Measurements from ENCODE around the gene TGIF1.
"Not testable (repeated sequence)": the region's sequence is repeated elsewhere in the genome, so short reads cannot be mapped to it uniquely, and the experiment has no call there.

The TGIF1 gene

DNA sequence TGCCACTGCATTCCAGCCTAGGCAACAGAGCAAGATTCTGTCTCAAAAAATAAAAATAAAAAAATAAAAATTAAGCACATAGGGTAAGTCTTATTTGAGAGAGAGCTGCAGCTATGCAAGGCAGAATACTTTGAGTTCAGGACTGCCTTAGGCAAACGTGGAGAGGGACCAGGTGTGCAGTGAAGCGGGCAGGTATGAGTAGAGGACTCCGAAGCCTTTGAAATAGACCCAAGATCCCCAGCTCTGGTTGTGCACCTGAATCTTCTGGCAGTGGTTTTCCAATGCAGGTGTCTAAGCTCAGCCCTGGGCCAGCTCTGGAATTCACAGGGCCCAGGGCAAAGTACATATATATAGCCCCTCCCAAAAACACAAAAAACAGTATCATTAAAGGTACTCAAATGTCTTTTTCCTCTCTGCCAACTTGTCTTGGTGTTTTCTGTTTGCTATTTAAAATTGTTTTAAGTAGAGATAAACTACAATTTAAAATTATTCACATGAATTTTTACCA, 21.2 kb downstream of the TGIF1 start:
- no peaks in the 10 kb centered on the region for H3K36me3 ChIP-seq (ENCODE audit: control insufficient read depth, insufficient read depth, low read length)
- H3K27me3 ChIP-seq (ENCODE audit: control insufficient read depth, insufficient read depth, low read length) = no peaks in the 10 kb centered on the region
- no peak overlapping the region for H3K27ac ChIP-seq (ENCODE audit: low read depth, low read length)
- no peak overlapping the region for H3K9ac ChIP-seq (ENCODE audit: low read depth, low read length)
- no peak overlapping the region for H3K4me3 ChIP-seq (ENCODE audit: low read depth, low read length)
- H3K9me3 ChIP-seq (ENCODE audit: control insufficient read depth, insufficient read depth, low read length) = no peaks in the 10 kb centered on the region
- H3K4me1 ChIP-seq (ENCODE audit: control insufficient read depth, insufficient read depth, low read length) = peaks cover 18% of the 10 kb centered on the region

DNA sequence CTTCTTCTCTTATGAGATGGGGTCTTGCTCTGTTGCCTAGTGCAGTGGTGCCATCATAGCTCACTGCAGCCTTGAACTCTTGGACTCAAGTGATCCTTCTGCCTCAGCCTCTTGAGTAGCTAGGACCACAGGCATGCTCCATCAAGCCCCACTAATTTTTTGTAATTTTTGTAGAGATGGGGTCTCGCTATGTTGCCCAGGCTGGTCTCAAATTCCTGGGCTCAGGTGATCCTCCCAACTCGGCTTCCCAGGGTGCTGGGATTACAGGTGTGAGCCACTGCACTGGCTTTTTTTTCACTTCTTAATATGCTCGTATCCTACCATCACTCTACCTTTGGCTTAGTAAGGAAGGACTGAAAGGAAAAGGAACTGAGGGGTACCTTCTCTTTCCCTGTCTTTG, 22.1 kb downstream of the TGIF1 start:
- H3K9ac ChIP-seq (ENCODE audit: low read depth, low read length); H3K36me3 ChIP-seq (ENCODE audit: control insufficient read depth, insufficient read depth, low read length); H3K27me3 ChIP-seq (ENCODE audit: control insufficient read depth, insufficient read depth, low read length); H3K4me1 ChIP-seq (ENCODE audit: control insufficient read depth, insufficient read depth, low read length); H3K9me3 ChIP-seq (ENCODE audit: control insufficient read depth, insufficient read depth, low read length); H3K4me3 ChIP-seq (ENCODE audit: low read depth, low read length); H3K27ac ChIP-seq (ENCODE audit: low read depth, low read length): not testable (repeated sequence)

DNA sequence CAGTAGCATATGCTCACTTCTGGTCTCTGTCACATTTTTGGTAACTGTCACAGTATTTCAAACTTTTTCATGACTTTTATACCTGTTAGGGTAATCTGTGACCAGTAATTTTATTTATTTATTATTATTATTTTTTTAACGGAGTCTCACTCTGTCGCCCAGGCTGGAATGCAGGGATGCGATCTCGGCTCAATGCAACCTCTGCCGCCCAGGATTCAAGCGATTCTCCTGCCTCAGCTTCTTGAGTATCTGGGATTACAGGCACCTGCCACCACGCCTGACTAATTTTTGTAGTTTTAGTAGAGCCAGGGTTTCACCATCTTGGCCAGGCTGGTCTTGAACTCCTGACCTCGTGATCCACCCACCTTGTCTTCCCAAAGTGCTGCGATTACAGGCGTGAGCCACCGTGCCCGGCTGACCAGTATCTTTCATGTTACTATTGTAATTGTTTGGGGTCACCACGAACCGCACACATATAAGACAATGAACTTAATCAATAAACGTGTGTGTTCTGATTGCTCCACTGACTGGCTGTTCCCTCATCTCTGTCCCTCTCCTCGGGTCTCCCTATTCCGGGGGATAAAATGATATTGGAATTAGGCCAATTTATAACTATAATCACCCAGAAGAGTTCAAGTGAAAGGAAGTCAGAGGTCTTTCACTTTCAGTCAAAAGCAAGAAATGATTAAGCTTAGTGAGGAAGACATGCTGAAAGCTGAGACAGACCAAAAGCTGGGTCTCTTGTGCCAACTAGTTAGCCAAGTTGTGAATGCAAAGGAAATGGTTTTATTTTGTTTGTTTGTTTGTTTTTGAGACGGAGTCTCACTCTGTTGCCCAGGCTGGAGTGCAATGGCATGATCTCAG, 22.9 kb downstream of the TGIF1 start:
- H3K4me1 ChIP-seq (ENCODE audit: control insufficient read depth, insufficient read depth, low read length) = peaks cover 7% of the 10 kb centered on the region
- H3K27ac ChIP-seq (ENCODE audit: low read depth, low read length) = no peak overlapping the region
- no peak overlapping the region for H3K4me3 ChIP-seq (ENCODE audit: low read depth, low read length)
- H3K27me3 ChIP-seq (ENCODE audit: control insufficient read depth, insufficient read depth, low read length) = no peaks in the 10 kb centered on the region
- no peak overlapping the region for H3K9ac ChIP-seq (ENCODE audit: low read depth, low read length)
- H3K9me3 ChIP-seq (ENCODE audit: control insufficient read depth, insufficient read depth, low read length) = no peaks in the 10 kb centered on the region
- no peaks in the 10 kb centered on the region for H3K36me3 ChIP-seq (ENCODE audit: control insufficient read depth, insufficient read depth, low read length)

DNA sequence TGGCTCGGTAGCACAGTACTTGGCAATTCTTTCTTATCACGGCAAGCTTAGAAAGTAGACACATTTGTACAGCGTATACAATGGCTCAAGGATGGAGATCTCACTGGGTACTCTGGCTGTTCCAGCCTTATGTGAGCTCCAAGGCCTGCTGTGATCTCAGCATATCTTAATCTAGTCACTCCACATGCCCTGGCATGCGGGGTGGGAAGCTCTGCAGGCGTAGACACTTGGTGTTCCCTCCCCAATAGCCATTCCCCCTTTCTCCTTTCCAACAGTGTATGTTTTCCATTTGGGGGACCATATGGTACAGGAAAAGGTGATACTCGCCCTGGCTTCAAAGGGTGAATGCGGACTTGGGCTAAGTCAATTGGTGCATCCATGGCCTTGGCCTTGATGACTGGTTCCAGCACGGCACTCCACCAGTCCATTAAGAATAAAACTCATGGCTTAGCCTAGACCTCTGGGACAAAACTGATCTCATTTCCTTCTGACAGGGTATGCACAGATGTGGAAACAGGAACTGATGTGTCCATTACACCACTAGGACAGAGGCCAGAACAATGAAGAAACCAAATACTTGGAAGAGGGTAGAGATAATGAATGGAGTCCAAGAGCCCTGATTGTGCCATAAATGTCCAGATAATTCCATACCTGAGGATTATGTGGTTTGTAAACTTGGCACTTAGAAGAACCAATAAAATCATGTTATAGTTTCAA, 28.4 kb downstream of the TGIF1 start:
- Histone ChIP-seq H3K36me3 (ENCODE audit: control insufficient read depth, insufficient read depth, low read length) (no peaks in the 10 kb centered on the region), H3K4me1 (ENCODE audit: control insufficient read depth, insufficient read depth, low read length) (peaks cover 16% of the 10 kb centered on the region), H3K27ac (ENCODE audit: low read depth, low read length) (no peak overlapping the region)

DNA sequence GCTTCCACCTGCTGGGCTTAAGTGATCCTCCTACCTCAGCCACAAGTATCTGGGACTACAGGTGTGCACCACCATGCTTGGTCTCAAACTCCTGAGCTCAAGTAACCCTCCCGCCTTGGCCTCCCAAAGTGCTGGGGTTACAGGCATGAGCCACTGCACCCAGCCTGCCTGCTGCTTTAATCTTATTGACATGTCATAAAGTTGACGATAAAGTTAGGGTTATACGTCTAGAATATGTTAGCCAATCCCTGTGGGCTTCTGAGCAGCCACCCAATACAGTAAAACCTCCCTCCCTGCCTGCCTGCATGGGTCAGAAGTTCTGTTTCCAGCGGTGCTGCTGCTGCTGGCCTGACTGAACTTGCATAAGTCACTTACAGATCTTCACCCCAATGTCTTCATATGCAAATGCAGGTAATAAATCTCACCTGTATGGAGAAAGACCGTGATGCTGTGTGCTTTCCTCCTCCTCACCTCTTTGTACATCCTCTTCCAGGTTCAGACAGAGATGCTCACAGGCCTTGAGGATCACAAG, 30.1 kb downstream of the TGIF1 start:
- Histone ChIP-seq H3K4me3 (ENCODE audit: low read depth, low read length) (no peak overlapping the region), H3K27ac (ENCODE audit: low read depth, low read length) (no peak overlapping the region), H3K36me3 (ENCODE audit: control insufficient read depth, insufficient read depth, low read length) (no peaks in the 10 kb centered on the region), H3K4me1 (ENCODE audit: control insufficient read depth, insufficient read depth, low read length) (peaks cover 16% of the 10 kb centered on the region), H3K27me3 (ENCODE audit: control insufficient read depth, insufficient read depth, low read length) (no peaks in the 10 kb centered on the region), H3K9me3 (ENCODE audit: control insufficient read depth, insufficient read depth, low read length) (no peaks in the 10 kb centered on the region), H3K9ac (ENCODE audit: low read depth, low read length) (no peak overlapping the region)

More for the DNA sequence above, 28.4 kb downstream of the TGIF1 start:
- Histone ChIP-seq H3K27me3 (ENCODE audit: control insufficient read depth, insufficient read depth, low read length) (no peaks in the 10 kb centered on the region), H3K9ac (ENCODE audit: low read depth, low read length) (no peak overlapping the region), H3K9me3 (ENCODE audit: control insufficient read depth, insufficient read depth, low read length) (no peaks in the 10 kb centered on the region), H3K4me3 (ENCODE audit: low read depth, low read length) (no peak overlapping the region)

DNA sequence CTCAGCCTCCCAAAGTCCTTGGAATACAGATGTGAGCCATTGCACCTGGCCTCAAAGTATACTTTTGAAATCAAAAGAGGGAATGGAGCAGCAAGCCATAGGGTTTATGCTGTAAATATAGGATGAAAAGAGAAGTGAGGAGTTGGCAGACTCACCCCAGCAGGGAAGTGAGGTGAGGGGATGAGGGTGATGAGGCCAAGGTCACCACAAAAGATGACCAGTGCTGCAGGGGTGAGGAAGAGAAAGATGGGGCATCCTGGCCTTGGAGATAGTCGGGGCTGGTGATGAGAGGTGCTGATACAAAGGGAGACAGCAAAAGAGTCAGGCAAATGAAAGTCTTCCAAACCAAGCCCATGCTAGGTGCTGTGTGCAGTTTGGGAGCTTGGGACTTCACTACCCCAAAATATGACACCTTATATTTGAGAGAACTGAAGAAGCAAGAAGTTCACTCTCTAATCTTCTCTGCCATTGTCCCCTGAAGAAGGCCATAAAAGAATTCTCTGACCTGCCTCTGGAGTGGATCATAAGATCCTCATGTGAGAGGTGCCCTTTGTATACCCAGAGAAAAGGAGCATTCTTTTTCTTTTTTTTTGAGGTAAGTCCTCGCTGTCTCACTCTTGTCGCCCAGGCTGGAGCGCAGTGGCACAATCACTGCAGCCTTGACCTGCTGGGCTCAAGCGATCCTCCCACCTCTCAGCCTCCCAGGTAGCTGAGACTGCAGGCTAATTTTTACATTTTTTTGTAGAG, 31.0 kb downstream of the TGIF1 start:
- H3K27me3 ChIP-seq (ENCODE audit: control insufficient read depth, insufficient read depth, low read length) = no peaks in the 10 kb centered on the region

DNA sequence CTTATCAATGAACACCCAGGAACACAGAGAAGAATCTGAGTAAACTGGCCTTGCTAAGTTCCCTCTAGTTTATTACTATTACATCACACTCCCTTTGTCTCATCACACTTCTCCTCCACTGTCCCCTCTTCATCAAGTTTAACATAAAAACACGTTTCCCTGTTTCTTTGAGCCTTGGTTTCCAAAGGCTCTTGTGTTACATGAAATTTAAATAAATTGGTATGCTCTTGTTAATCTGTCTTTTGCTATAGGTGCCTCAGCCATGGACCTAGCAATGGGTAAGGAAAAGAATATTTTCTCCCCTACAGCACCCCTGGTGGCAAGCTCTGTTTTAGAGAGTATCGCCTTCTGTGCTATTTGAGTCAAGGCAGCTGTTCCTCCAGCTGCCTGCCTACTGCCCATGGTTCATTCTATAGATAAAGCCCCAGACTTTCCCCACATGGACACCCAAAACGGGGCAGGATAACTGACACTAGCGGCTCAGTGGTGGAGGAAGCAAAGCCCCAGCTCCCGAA, 31.8 kb downstream of the TGIF1 start:
- peaks cover 16% of the 10 kb centered on the region for H3K4me1 ChIP-seq (ENCODE audit: control insufficient read depth, insufficient read depth, low read length)
- peak overlapping the region; percentile 15 for H3K27ac ChIP-seq (ENCODE audit: low read depth, low read length)
- H3K4me3 ChIP-seq (ENCODE audit: low read depth, low read length) = no peak overlapping the region
- H3K9ac ChIP-seq (ENCODE audit: low read depth, low read length) = no peak overlapping the region
- no peaks in the 10 kb centered on the region for H3K9me3 ChIP-seq (ENCODE audit: control insufficient read depth, insufficient read depth, low read length)
- no peaks in the 10 kb centered on the region for H3K36me3 ChIP-seq (ENCODE audit: control insufficient read depth, insufficient read depth, low read length)
- no peaks in the 10 kb centered on the region for H3K27me3 ChIP-seq (ENCODE audit: control insufficient read depth, insufficient read depth, low read length)

More for the DNA sequence above, 31.0 kb downstream of the TGIF1 start:
- Histone ChIP-seq H3K27ac (ENCODE audit: low read depth, low read length) (peak overlapping the region; percentile 15), H3K36me3 (ENCODE audit: control insufficient read depth, insufficient read depth, low read length) (no peaks in the 10 kb centered on the region), H3K9ac (ENCODE audit: low read depth, low read length) (no peak overlapping the region), H3K4me3 (ENCODE audit: low read depth, low read length) (no peak overlapping the region), H3K4me1 (ENCODE audit: control insufficient read depth, insufficient read depth, low read length) (peaks cover 16% of the 10 kb centered on the region), H3K9me3 (ENCODE audit: control insufficient read depth, insufficient read depth, low read length) (no peaks in the 10 kb centered on the region)

DNA sequence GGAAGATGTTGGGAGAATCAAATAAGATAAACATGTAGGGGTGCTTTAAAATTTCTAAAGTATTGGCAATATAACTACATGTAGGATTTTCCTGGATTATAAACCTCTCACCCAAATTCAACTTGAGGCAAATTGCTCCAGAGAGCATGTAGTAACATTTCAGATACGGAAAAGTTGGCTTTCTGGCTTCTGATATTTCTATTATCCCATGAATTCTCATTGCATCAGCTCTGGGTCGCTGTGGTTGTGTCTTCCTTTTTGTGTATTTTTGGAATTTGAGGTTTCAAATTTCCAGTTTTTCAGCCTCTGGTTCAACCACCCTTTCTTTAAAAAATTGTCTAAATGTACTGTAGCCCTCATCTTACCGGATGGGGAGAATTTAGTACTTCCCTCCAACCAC, 32.3 kb downstream of the TGIF1 start:
- H3K4me3 ChIP-seq (ENCODE audit: low read depth, low read length) = no peak overlapping the region
- peaks cover 16% of the 10 kb centered on the region for H3K4me1 ChIP-seq (ENCODE audit: control insufficient read depth, insufficient read depth, low read length)
- H3K9ac ChIP-seq (ENCODE audit: low read depth, low read length) = no peak overlapping the region
- H3K9me3 ChIP-seq (ENCODE audit: control insufficient read depth, insufficient read depth, low read length) = no peaks in the 10 kb centered on the region
- H3K27ac ChIP-seq (ENCODE audit: low read depth, low read length) = no peak overlapping the region
- H3K27me3 ChIP-seq (ENCODE audit: control insufficient read depth, insufficient read depth, low read length) = no peaks in the 10 kb centered on the region
- H3K36me3 ChIP-seq (ENCODE audit: control insufficient read depth, insufficient read depth, low read length) = no peaks in the 10 kb centered on the region

DNA sequence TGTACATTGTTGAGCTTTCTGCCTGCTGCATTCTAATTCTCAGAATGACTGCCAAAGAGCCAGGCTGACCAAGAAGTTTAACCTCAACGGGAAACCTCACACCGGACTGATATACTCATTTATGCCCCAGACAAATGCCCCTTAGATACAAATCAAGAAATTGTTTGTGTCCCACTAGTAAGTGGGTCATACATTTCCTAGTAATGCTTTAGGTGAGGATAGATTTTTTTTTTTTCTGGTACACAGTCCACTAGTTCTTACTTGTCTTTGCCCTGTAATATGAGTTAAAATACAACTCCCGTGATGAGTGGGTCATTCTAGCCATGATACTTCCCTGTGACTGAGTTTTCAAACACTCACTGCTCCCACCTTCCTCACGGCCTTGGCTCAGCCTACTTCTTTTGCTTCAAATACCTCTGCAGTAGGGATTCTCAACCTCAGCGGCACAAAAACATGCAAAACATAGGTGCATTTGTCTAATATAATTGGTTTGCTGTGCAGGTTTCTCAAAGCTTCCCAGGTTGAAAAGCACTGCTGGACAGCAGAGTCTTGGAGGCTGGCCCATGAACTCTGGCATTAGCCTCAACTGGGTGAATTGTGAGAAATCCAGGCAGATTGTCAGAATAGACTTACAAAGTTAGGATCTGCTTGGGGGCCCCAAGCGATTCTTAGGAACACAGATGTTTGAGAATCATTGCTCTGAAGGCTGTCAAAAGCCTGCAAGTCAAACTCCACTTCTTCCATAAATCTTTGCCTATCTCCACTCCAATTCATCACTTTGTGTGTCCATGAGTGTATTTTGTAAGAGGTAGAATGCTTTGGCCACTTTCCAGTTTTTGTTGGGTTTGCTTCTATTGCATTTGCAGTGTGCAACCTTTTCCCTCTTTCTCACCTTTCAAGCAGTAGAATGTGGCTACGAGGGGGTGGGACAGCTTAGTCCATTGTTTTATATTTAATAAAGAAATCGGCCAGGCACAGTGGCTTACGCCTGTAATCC, 35.5 kb downstream of the TGIF1 start:
- Histone ChIP-seq H3K9ac (ENCODE audit: low read depth, low read length) (no peak overlapping the region), H3K9me3 (ENCODE audit: control insufficient read depth, insufficient read depth, low read length) (no peaks in the 10 kb centered on the region), H3K27me3 (ENCODE audit: control insufficient read depth, insufficient read depth, low read length) (no peaks in the 10 kb centered on the region), H3K36me3 (ENCODE audit: control insufficient read depth, insufficient read depth, low read length) (no peaks in the 10 kb centered on the region), H3K27ac (ENCODE audit: low read depth, low read length) (no peak overlapping the region), H3K4me1 (ENCODE audit: control insufficient read depth, insufficient read depth, low read length) (peaks cover 10% of the 10 kb centered on the region), H3K4me3 (ENCODE audit: low read depth, low read length) (no peak overlapping the region)

DNA sequence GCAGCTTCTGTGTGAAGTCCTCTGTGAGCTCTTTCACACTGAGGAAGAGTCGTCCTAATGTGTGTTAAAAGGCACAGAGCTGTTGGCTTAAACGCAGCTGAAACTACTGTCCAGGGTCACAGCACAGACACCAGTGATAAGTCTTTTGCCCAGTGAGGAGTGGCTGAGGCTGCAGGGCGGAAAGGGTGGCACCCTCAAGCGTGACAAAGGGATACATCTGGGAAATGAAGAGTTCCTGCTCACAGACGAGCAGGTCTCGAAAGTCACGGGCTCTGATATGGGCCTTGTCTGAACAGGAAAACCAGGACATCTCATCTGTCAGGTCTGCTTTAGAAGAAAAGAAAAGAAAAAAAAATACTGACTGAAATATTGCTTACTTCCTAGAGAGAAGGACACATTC, 36.5 kb downstream of the TGIF1 start:
- H3K9ac ChIP-seq (ENCODE audit: low read depth, low read length) = no peak overlapping the region
- H3K4me3 ChIP-seq (ENCODE audit: low read depth, low read length) = no peak overlapping the region
- peaks cover 8% of the 10 kb centered on the region for H3K4me1 ChIP-seq (ENCODE audit: control insufficient read depth, insufficient read depth, low read length)
- no peak overlapping the region for H3K27ac ChIP-seq (ENCODE audit: low read depth, low read length)
- no peaks in the 10 kb centered on the region for H3K9me3 ChIP-seq (ENCODE audit: control insufficient read depth, insufficient read depth, low read length)
- no peaks in the 10 kb centered on the region for H3K36me3 ChIP-seq (ENCODE audit: control insufficient read depth, insufficient read depth, low read length)
- no peaks in the 10 kb centered on the region for H3K27me3 ChIP-seq (ENCODE audit: control insufficient read depth, insufficient read depth, low read length)
